Progenitor cell of endocrine pancreas (in vitro differentiated cells): ENCODE measurements around the gene COL27A1. TPM values are rescaled to one million over a fixed set of nuclear protein-coding genes. Genes with fewer than 3 reads are reported as not detected.

Experiments
- DNase-seq: peaks from one replicate; pipeline ENCODE4 v3.0.0; 2021; ENCODE audit warnings: low spot score; ENCODE audit not compliant: unreplicated experiment
- H3K27ac Mint-ChIP-seq: 2 replicates; pipeline ENCODE4 v1.8.0; 2021; ENCODE audit warnings: mild to moderate bottlenecking, moderate library complexity, mixed read lengths
- H3K27me3 Mint-ChIP-seq: 2 replicates; pipeline ENCODE4 v1.8.0; 2021; ENCODE audit warnings: mixed read lengths
- H3K36me3 Mint-ChIP-seq: 2 replicates; pipeline ENCODE4 v1.8.0; 2022; ENCODE audit warnings: mixed read lengths; ENCODE audit not compliant: insufficient read depth
- H3K4me1 Mint-ChIP-seq: 2 replicates; pipeline ENCODE4 v1.8.0; 2021; ENCODE audit warnings: low read depth, mixed read lengths
- H3K4me3 Mint-ChIP-seq: 2 replicates; pipeline ENCODE4 v1.8.0; 2021; ENCODE audit warnings: low read depth, mild to moderate bottlenecking, moderate library complexity, mixed read lengths
- H3K9me3 Mint-ChIP-seq: 2 replicates; pipeline ENCODE4 v1.8.0; 2021; ENCODE audit warnings: low read depth, mixed read lengths
- CTCF ChIP-seq: fragments of 200-600 bp; sonication (generic); IDR thresholded peaks from one replicate; pipeline ENCODE4 v1.5.0; 2021; ENCODE audit warnings: antibody characterized with exemption, mild to moderate bottlenecking; ENCODE audit not compliant: unreplicated experiment
- total RNA-seq: library from RNA; stranded (reverse); gene quantifications from 2 replicates; pipeline ENCODE4 v1.2.1, GENCODE V29; 2021

Gene COL27A1
- total RNA-seq, 1 donor from 2014 or later = 178 TPM

GRCh38 chr9:114169952-114170770 is 14.8 kb downstream of the COL27A1 start:
- H3K9me3 Mint-ChIP-seq = no peaks in the 10 kb centered on the region
- H3K4me1 Mint-ChIP-seq = peaks cover 4% of the 10 kb centered on the region
- H3K4me3 Mint-ChIP-seq = no peak overlapping the region
- no peak for DNase-seq
- no peak overlapping the region for H3K27ac Mint-ChIP-seq
- TF ChIP-seq CTCF = no peak
- peaks cover 16% of the 10 kb centered on the region for H3K36me3 Mint-ChIP-seq
- no peaks in the 10 kb centered on the region for H3K27me3 Mint-ChIP-seq

GRCh38 chr9:114170771-114171461 is 15.6 kb downstream of the COL27A1 start:
- Mint-ChIP-seq H3K36me3 (peaks cover 16% of the 10 kb centered on the region), H3K27ac (no peak overlapping the region), H3K9me3 (no peaks in the 10 kb centered on the region), H3K4me3 (no peak overlapping the region), H3K27me3 (no peaks in the 10 kb centered on the region), H3K4me1 (peaks cover 4% of the 10 kb centered on the region)
- no peak for TF ChIP-seq CTCF
- DNase-seq = no peak

GRCh38 chr9:114171500-114171899 is 16.2 kb downstream of the COL27A1 start:
- no peak overlapping the region for H3K27ac Mint-ChIP-seq
- peaks cover 16% of the 10 kb centered on the region for H3K36me3 Mint-ChIP-seq
- DNase-seq = no peak
- no peaks in the 10 kb centered on the region for H3K9me3 Mint-ChIP-seq
- H3K27me3 Mint-ChIP-seq = no peaks in the 10 kb centered on the region
- no peak overlapping the region for H3K4me3 Mint-ChIP-seq
- no peak for TF ChIP-seq CTCF
- H3K4me1 Mint-ChIP-seq = peaks cover 4% of the 10 kb centered on the region

- Mint-ChIP-seq H3K4me1 (peaks cover 4% of the 10 kb centered on the region), H3K36me3 (peaks cover 17% of the 10 kb centered on the region)
These were observed 17.9 kb downstream of the COL27A1 start for GRCh38 chr9:114172981-114173833.

More at GRCh38 chr9:114172981-114173833, 17.9 kb downstream of the COL27A1 start:
- Mint-ChIP-seq H3K27ac (no peak overlapping the region), H3K9me3 (no peaks in the 10 kb centered on the region), H3K27me3 (no peaks in the 10 kb centered on the region), H3K4me3 (no peak overlapping the region)
- no peak for TF ChIP-seq CTCF
- DNase-seq = no peak
